ENCODE data around the gene DLG5. TPM values are rescaled to one million over a fixed set of nuclear protein-coding genes. Genes with fewer than 3 reads are reported as not detected.

Gene DLG5
- total RNA-seq, 1 donor from 2014 or later, result 60.5 TPM

GRCh38 chr10:77872947-77873535 lies 53.5 kb downstream of the DLG5 start:
- no peaks in the 10 kb centered on the region for H3K27me3 Mint-ChIP-seq (ENCODE audit: low read depth)
- H3K36me3 Mint-ChIP-seq (ENCODE audit: low read depth), result peaks cover 2% of the 10 kb centered on the region
- no peaks in the 10 kb centered on the region for H3K9me3 Mint-ChIP-seq (ENCODE audit: low read depth)
- H3K27ac Mint-ChIP-seq (ENCODE audit: unreplicated experiment), result no peak overlapping the region
- H3K4me3 Mint-ChIP-seq (ENCODE audit: unreplicated experiment), result no peak overlapping the region
- peaks cover 44% of the 10 kb centered on the region for H3K4me1 Mint-ChIP-seq (ENCODE audit: low read depth)
- TF ChIP-seq, protein P1, sequence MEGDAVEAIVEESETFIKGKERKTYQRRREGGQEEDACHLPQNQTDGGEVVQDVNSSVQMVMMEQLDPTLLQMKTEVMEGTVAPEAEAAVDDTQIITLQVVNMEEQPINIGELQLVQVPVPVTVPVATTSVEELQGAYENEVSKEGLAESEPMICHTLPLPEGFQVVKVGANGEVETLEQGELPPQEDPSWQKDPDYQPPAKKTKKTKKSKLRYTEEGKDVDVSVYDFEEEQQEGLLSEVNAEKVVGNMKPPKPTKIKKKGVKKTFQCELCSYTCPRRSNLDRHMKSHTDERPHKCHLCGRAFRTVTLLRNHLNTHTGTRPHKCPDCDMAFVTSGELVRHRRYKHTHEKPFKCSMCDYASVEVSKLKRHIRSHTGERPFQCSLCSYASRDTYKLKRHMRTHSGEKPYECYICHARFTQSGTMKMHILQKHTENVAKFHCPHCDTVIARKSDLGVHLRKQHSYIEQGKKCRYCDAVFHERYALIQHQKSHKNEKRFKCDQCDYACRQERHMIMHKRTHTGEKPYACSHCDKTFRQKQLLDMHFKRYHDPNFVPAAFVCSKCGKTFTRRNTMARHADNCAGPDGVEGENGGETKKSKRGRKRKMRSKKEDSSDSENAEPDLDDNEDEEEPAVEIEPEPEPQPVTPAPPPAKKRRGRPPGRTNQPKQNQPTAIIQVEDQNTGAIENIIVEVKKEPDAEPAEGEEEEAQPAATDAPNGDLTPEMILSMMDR (IDR thresholded peaks at IDR 0.05), result no peak
- no peak for DNase-seq (ENCODE audit: low spot score)

GRCh38 chr10:77872151-77872946 lies 54.2 kb downstream of the DLG5 start:
- TF ChIP-seq, protein P1 (IDR thresholded peaks at IDR 0.05), result no peak
- Mint-ChIP-seq H3K9me3 (ENCODE audit: low read depth) (no peaks in the 10 kb centered on the region), H3K27ac (ENCODE audit: unreplicated experiment) (peak overlapping the region; percentile 6), H3K4me3 (ENCODE audit: unreplicated experiment) (no peak overlapping the region), H3K4me1 (ENCODE audit: low read depth) (peaks cover 45% of the 10 kb centered on the region), H3K36me3 (ENCODE audit: low read depth) (peaks cover 2% of the 10 kb centered on the region), H3K27me3 (ENCODE audit: low read depth) (no peaks in the 10 kb centered on the region)
- DNase-seq (ENCODE audit: low spot score), result no peak

- Mint-ChIP-seq H3K27ac (ENCODE audit: unreplicated experiment) (no peak overlapping the region), H3K27me3 (ENCODE audit: low read depth) (no peaks in the 10 kb centered on the region), H3K4me3 (ENCODE audit: unreplicated experiment) (no peak overlapping the region), H3K4me1 (ENCODE audit: low read depth) (peaks cover 52% of the 10 kb centered on the region), H3K36me3 (ENCODE audit: low read depth) (peaks cover 4% of the 10 kb centered on the region), H3K9me3 (ENCODE audit: low read depth) (no peaks in the 10 kb centered on the region)
- TF ChIP-seq, protein P1 (IDR thresholded peaks at IDR 0.05), result no peak
- no peak for DNase-seq (ENCODE audit: low spot score)
Measured at GRCh38 chr10:77869626-77870420, 56.7 kb downstream of the DLG5 start.

GRCh38 chr10:77868523-77868922 lies 58.0 kb downstream of the DLG5 start:
- TF ChIP-seq, protein P1 (IDR thresholded peaks at IDR 0.05), result no peak
- peaks cover 4% of the 10 kb centered on the region for H3K36me3 Mint-ChIP-seq (ENCODE audit: low read depth)
- H3K27me3 Mint-ChIP-seq (ENCODE audit: low read depth), result no peaks in the 10 kb centered on the region
- H3K4me1 Mint-ChIP-seq (ENCODE audit: low read depth), result peaks cover 45% of the 10 kb centered on the region
- H3K9me3 Mint-ChIP-seq (ENCODE audit: low read depth), result no peaks in the 10 kb centered on the region
- H3K4me3 Mint-ChIP-seq (ENCODE audit: unreplicated experiment), result no peak overlapping the region
- no peak overlapping the region for H3K27ac Mint-ChIP-seq (ENCODE audit: unreplicated experiment)
- DNase-seq (ENCODE audit: low spot score), result no peak

- Mint-ChIP-seq H3K27me3 (ENCODE audit: low read depth) (no peaks in the 10 kb centered on the region), H3K27ac (ENCODE audit: unreplicated experiment) (no peak overlapping the region), H3K36me3 (ENCODE audit: low read depth) (peaks cover 6% of the 10 kb centered on the region), H3K4me1 (ENCODE audit: low read depth) (peaks cover 32% of the 10 kb centered on the region), H3K4me3 (ENCODE audit: unreplicated experiment) (no peak overlapping the region), H3K9me3 (ENCODE audit: low read depth) (no peaks in the 10 kb centered on the region)
- TF ChIP-seq, protein P1 (IDR thresholded peaks at IDR 0.05), result no peak
- DNase-seq (ENCODE audit: low spot score), result no peak
Measured at GRCh38 chr10:77867124-77867719, 59.3 kb downstream of the DLG5 start.
